ENCODE measurements around the gene PTCHD1. TPM values are rescaled to one million over a fixed set of nuclear protein-coding genes. Genes with fewer than 3 reads are reported as not detected.

PTCHD1 gene
- total and polyA plus RNA-seq, 2 of the 4 experiments (the other 2 are of a cell fraction), result not detected

GRCh38 chrX:23435575-23435974 is 100.9 kb downstream of the PTCHD1 start:
- no peak overlapping the region for H2BK20ac ChIP-seq (ENCODE audit: low read depth, low read length)
- no peak overlapping the region for H3K14ac ChIP-seq (replicated peaks; ENCODE audit: low read depth, low read length)
- no peak overlapping the region for H3K56ac ChIP-seq (ENCODE audit: extremely low read depth, insufficient read depth, low read length)
- BruUV-seq (replicated peaks), result no TSS peak
- no CpG with 5 or more reads among the region's 2 CpGs for WGBS, 2 experiments (ENCODE audit: extremely low coverage in 2 of 2, insufficient read length in 1 of 2)
- POLR2A ChIA-PET (ENCODE audit: unreplicated experiment), result no interaction called here
- no peak overlapping the region for H3K18ac ChIP-seq (ENCODE audit: low read depth, low read length)
- H2BK15ac ChIP-seq (ENCODE audit: low read depth, low read length), result no peak overlapping the region
- H3K4ac ChIP-seq (ENCODE audit: low read depth, low read length), result no peak overlapping the region
- H2AFZ ChIP-seq (replicated peaks; ENCODE audit: low read length, poor library complexity), result no peak overlapping the region
- no peak for TF ChIP-seq RFX5 (IDR thresholded peaks at IDR 0.05; ENCODE audit: low read depth, low read length)
- CTCF ChIA-PET, result no interaction called here
- H3K9me1 ChIP-seq (ENCODE audit: insufficient read depth, low read length), result no peaks in the 10 kb centered on the region
- intact Hi-C loops (cut with micrococcal nuclease) (no loop called here), in situ Hi-C loops (cut with MboI; ENCODE audit: low sequenced_read_pairs) (no loop called here), dilution Hi-C loops (cut with HindIII; ENCODE audit: low sequenced_read_pairs, unreplicated experiment) (no loop called here)
- no peaks in the 10 kb centered on the region for H4K20me1 ChIP-seq (ENCODE audit: insufficient read depth, low read length)
- H3K23ac ChIP-seq (ENCODE audit: low read depth, low read length), result no peak overlapping the region
- no peaks in the 10 kb centered on the region for H3K27me3 ChIP-seq (ENCODE audit: control insufficient read depth, insufficient read depth, low read length)
- H4K5ac ChIP-seq (ENCODE audit: low read depth, low read length), result no peak overlapping the region
- no peak overlapping the region for H4K91ac ChIP-seq (ENCODE audit: insufficient read depth, low read depth, low read length)
- H3K9me3 ChIP-seq (ENCODE audit: control insufficient read depth, insufficient read depth, low read length), result no peaks in the 10 kb centered on the region
- no peak overlapping the region for H3K4me3 ChIP-seq (ENCODE audit: insufficient read depth, low read depth, low read length)
- H2BK5ac ChIP-seq (ENCODE audit: low read depth, low read length, poor library complexity, severe bottlenecking), result no peak overlapping the region
- H3K79me1 ChIP-seq (ENCODE audit: low read depth in 1 of 2, low read length in 2 of 2), result no peaks in the 10 kb centered on the region
- no peaks in the 10 kb centered on the region for H3K36me3 ChIP-seq (ENCODE audit: control insufficient read depth, insufficient read depth, low read length)
- no peak overlapping the region for H3K9ac ChIP-seq (ENCODE audit: low read depth, low read length)
- H2AK5ac ChIP-seq (ENCODE audit: low read depth, low read length), result no peak overlapping the region
- H2AK9ac ChIP-seq (replicated peaks; ENCODE audit: low read depth, low read length, poor library complexity), result no peak overlapping the region
- no peak overlapping the region for H4K8ac ChIP-seq (ENCODE audit: low read depth in 2 of 2, low read length in 2 of 2)
- no peak overlapping the region for H2BK120ac ChIP-seq (ENCODE audit: low read depth, low read length)
- no peak for ATAC-seq (ENCODE audit: low read depth)
- no peak overlapping the region for H3K4me2 ChIP-seq (ENCODE audit: low read depth, low read length)
- no peaks in the 10 kb centered on the region for H3K4me1 ChIP-seq (ENCODE audit: control insufficient read depth, insufficient read depth, low read length)
- H3K27ac ChIP-seq (ENCODE audit: insufficient read depth, low read length), result no peak overlapping the region
- no peak for DNase-seq
